ENCODE results near the gene BRIX1. TPM values are rescaled to one million over a fixed set of nuclear protein-coding genes. Genes with fewer than 3 reads are reported as not detected.
A peak's percentile ranks its signal among the peaks of the same experiment; 100 is the strongest.

Gene BRIX1
- total and polyA plus RNA-seq, 2 of the 13 experiments (the other 11 are each of a cell fraction or from before 2014, with no cell fraction given) = 23.6 to 78.4 TPM

- TF ChIP-seq ZNF724P (CRISPR knock-in tag; IDR thresholded peaks at IDR 0.05; ENCODE audit: borderline replicate concordance) (no peak), FOXA3 (CRISPR knock-in tag; IDR thresholded peaks at IDR 0.05) (no peak), MXI1 (IDR thresholded peaks at IDR 0.05; ENCODE audit: borderline replicate concordance, low read depth, low read length) (peak; percentile 85; the same call in 1 of the 3 replicates), MED1 (CRISPR knock-in tag; IDR thresholded peaks at IDR 0.05) (peak; percentile 12; the same call in 1 of the 2 replicates), DRAP1 (CRISPR knock-in tag; IDR thresholded peaks at IDR 0.05) (peak; percentile 78), FOSL1 (CRISPR knock-in tag; IDR thresholded peaks at IDR 0.05; ENCODE audit: borderline replicate concordance) (no peak), RXRA (CRISPR knock-in tag; IDR thresholded peaks at IDR 0.05) (0 out of 2 replicates have a peak, but pooled peaks have one; percentile 19), KDM2A (CRISPR knock-in tag; IDR thresholded peaks at IDR 0.05; ENCODE audit: borderline replicate concordance, low read depth) (peak; percentile 42; the same call in 1 of the 2 replicates), MAZ (IDR thresholded peaks at IDR 0.05; ENCODE audit: borderline replicate concordance, low read depth, low read length) (no peak), MAZ (CRISPR knock-in tag; IDR thresholded peaks at IDR 0.05; ENCODE audit: low read depth) (peak; percentile 74), SOX6 (IDR thresholded peaks at IDR 0.05) (no peak), SOX6 (CRISPR knock-in tag; IDR thresholded peaks at IDR 0.05) (0 out of 2 replicates have a peak, but pooled peaks have one; percentile 25), ZSCAN30 (CRISPR knock-in tag; IDR thresholded peaks at IDR 0.05) (no peak), MXD1 (CRISPR knock-in tag; IDR thresholded peaks at IDR 0.05) (0 out of 2 replicates have a peak, but pooled peaks have one; percentile 7), GATAD2A (CRISPR knock-in tag; IDR thresholded peaks at IDR 0.05) (0 out of 2 replicates have a peak, but pooled peaks have one; percentile 20), TARDBP (CRISPR knock-in tag; IDR thresholded peaks at IDR 0.05) (0 out of 2 replicates have a peak, but pooled peaks have one; percentile 28)
- TF ChIP-seq, protein P1, sequence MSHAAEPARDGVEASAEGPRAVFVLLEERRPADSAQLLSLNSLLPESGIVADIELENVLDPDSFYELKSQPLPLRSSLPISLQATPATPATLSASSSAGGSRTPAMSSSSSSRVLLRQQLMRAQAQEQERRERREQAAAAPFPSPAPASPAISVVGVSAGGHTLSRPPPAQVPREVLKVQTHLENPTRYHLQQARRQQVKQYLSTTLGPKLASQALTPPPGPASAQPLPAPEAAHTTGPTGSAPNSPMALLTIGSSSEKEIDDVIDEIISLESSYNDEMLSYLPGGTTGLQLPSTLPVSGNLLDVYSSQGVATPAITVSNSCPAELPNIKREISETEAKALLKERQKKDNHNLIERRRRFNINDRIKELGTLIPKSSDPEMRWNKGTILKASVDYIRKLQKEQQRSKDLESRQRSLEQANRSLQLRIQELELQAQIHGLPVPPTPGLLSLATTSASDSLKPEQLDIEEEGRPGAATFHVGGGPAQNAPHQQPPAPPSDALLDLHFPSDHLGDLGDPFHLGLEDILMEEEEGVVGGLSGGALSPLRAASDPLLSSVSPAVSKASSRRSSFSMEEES (CRISPR knock-in tag; IDR thresholded peaks at IDR 0.05) = 0 out of 2 replicates have a peak, but pooled peaks have one; percentile 16
- TF ChIP-seq, protein P2, sequence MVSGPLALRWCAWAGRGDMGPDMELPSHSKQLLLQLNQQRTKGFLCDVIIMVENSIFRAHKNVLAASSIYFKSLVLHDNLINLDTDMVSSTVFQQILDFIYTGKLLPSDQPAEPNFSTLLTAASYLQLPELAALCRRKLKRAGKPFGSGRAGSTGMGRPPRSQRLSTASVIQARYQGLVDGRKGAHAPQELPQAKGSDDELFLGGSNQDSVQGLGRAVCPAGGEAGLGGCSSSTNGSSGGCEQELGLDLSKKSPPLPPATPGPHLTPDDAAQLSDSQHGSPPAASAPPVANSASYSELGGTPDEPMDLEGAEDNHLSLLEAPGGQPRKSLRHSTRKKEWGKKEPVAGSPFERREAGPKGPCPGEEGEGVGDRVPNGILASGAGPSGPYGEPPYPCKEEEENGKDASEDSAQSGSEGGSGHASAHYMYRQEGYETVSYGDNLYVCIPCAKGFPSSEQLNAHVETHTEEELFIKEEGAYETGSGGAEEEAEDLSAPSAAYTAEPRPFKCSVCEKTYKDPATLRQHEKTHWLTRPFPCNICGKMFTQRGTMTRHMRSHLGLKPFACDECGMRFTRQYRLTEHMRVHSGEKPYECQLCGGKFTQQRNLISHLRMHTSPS (CRISPR knock-in tag; IDR thresholded peaks at IDR 0.05; ENCODE audit: low read depth) = no peak
- TF ChIP-seq, protein P3, sequence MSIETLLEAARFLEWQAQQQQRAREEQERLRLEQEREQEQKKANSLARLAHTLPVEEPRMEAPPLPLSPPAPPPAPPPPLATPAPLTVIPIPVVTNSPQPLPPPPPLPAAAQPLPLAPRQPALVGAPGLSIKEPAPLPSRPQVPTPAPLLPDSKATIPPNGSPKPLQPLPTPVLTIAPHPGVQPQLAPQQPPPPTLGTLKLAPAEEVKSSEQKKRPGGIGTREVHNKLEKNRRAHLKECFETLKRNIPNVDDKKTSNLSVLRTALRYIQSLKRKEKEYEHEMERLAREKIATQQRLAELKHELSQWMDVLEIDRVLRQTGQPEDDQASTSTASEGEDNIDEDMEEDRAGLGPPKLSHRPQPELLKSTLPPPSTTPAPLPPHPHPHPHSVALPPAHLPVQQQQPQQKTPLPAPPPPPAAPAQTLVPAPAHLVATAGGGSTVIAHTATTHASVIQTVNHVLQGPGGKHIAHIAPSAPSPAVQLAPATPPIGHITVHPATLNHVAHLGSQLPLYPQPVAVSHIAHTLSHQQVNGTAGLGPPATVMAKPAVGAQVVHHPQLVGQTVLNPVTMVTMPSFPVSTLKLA (IDR thresholded peaks at IDR 0.05) = peak; percentile 67
- TF ChIP-seq, protein P4, sequence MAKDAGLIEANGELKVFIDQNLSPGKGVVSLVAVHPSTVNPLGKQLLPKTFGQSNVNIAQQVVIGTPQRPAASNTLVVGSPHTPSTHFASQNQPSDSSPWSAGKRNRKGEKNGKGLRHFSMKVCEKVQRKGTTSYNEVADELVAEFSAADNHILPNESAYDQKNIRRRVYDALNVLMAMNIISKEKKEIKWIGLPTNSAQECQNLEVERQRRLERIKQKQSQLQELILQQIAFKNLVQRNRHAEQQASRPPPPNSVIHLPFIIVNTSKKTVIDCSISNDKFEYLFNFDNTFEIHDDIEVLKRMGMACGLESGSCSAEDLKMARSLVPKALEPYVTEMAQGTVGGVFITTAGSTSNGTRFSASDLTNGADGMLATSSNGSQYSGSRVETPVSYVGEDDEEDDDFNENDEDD (CRISPR knock-in tag; IDR thresholded peaks at IDR 0.05; ENCODE audit: borderline replicate concordance) = peak; percentile 78; the same call in 1 of the 2 replicates
- TF ChIP-seq, protein P5, sequence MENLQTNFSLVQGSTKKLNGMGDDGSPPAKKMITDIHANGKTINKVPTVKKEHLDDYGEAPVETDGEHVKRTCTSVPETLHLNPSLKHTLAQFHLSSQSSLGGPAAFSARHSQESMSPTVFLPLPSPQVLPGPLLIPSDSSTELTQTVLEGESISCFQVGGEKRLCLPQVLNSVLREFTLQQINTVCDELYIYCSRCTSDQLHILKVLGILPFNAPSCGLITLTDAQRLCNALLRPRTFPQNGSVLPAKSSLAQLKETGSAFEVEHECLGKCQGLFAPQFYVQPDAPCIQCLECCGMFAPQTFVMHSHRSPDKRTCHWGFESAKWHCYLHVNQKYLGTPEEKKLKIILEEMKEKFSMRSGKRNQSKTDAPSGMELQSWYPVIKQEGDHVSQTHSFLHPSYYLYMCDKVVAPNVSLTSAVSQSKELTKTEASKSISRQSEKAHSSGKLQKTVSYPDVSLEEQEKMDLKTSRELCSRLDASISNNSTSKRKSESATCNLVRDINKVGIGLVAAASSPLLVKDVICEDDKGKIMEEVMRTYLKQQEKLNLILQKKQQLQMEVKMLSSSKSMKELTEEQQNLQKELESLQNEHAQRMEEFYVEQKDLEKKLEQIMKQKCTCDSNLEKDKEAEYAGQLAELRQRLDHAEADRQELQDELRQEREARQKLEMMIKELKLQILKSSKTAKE (CRISPR knock-in tag; IDR thresholded peaks at IDR 0.05; ENCODE audit: borderline replicate concordance) = 0 out of 2 replicates have a peak, but pooled peaks have one; percentile 3
Measured at GRCh38 chr5:34929134-34929719, 13.7 kb downstream of the BRIX1 start, which contains the start of gene DNAJC21 (continued).

Measured in HepG2 (cell line).